Glomerular visceral epithelial cell (primary cell): ENCODE data around the gene PSMD11.
A peak's percentile ranks its signal among the peaks of the same experiment; 100 is the strongest.
"Not testable (repeated sequence)": the region's sequence is repeated elsewhere in the genome, so short reads cannot be mapped to it uniquely, and the experiment has no call there.

Experiments used
- DNase-seq: peaks from one replicate; pipeline ENCODE4 v3.0.0-alpha.2; 2016; ENCODE audit errors: extremely low spot score

PSMD11 gene

GRCh38 chr17:32444301-32445073 lies at the start of gene PSMD11:
Gene PSMD11 (plus strand): TSS chr17:32444510. CDS start chr17:32444524, 14 bp downstream.
- DNase-seq = peak; percentile 98

GRCh38 chr17:32396343-32396742 lies 48.0 kb upstream of the PSMD11 start:
- no peak for DNase-seq

- no peak for DNase-seq
Observed at GRCh38 chr17:32398946-32399345, 45.4 kb upstream of the PSMD11 start.

GRCh38 chr17:32410085-32410484 lies 34.2 kb upstream of the PSMD11 start:
- not testable (repeated sequence) for DNase-seq

- no peak for DNase-seq
Observed at GRCh38 chr17:32426894-32427293, 17.4 kb upstream of the PSMD11 start.

- DNase-seq = no peak
Observed at GRCh38 chr17:32429598-32429997, 14.7 kb upstream of the PSMD11 start.

GRCh38 chr17:32440722-32441121 lies 3.6 kb upstream of the PSMD11 start:
- no peak for DNase-seq

GRCh38 chr17:32441886-32442285 lies 2.4 kb upstream of the PSMD11 start:
- DNase-seq = no peak

GRCh38 chr17:32443827-32444300 lies 446 bp upstream of the PSMD11 start:
- no peak for DNase-seq

GRCh38 chr17:32445074-32445415 lies 735 bp downstream of the PSMD11 start:
- peak; percentile 72 for DNase-seq

- no peak for DNase-seq
Observed at GRCh38 chr17:32445497-32445896, 1.2 kb downstream of the PSMD11 start.

GRCh38 chr17:32445971-32446370 lies 1.7 kb downstream of the PSMD11 start:
- no peak for DNase-seq

GRCh38 chr17:32446949-32447348 lies 2.6 kb downstream of the PSMD11 start:
- no peak for DNase-seq

- DNase-seq = no peak
Observed at GRCh38 chr17:32449963-32450362, 5.7 kb downstream of the PSMD11 start.

GRCh38 chr17:32450379-32450778 lies 6.1 kb downstream of the PSMD11 start:
- not testable (repeated sequence) for DNase-seq

GRCh38 chr17:32451879-32452278 lies 7.6 kb downstream of the PSMD11 start:
- DNase-seq = no peak

GRCh38 chr17:32452281-32452680 lies 8.0 kb downstream of the PSMD11 start:
- DNase-seq = no peak

- DNase-seq = no peak
Observed at GRCh38 chr17:32453370-32453769, 9.1 kb downstream of the PSMD11 start.

GRCh38 chr17:32458371-32458770 lies 14.1 kb downstream of the PSMD11 start:
- no peak for DNase-seq

GRCh38 chr17:32460054-32460453 lies 15.7 kb downstream of the PSMD11 start:
- DNase-seq = no peak

- no peak for DNase-seq
Observed at GRCh38 chr17:32461498-32461852, 17.2 kb downstream of the PSMD11 start.

GRCh38 chr17:32461853-32462617 lies 17.7 kb downstream of the PSMD11 start:
- DNase-seq = peak; percentile 60

- no peak for DNase-seq
Observed at GRCh38 chr17:32463304-32463703, 19.0 kb downstream of the PSMD11 start.
